ENCODE data around the gene TMEM107.
A peak's percentile ranks its signal among the peaks of the same experiment; 100 is the strongest.
"Not testable (repeated sequence)": the region's sequence is repeated elsewhere in the genome, so short reads cannot be mapped to it uniquely, and the experiment has no call there.

The TMEM107 gene

DNA sequence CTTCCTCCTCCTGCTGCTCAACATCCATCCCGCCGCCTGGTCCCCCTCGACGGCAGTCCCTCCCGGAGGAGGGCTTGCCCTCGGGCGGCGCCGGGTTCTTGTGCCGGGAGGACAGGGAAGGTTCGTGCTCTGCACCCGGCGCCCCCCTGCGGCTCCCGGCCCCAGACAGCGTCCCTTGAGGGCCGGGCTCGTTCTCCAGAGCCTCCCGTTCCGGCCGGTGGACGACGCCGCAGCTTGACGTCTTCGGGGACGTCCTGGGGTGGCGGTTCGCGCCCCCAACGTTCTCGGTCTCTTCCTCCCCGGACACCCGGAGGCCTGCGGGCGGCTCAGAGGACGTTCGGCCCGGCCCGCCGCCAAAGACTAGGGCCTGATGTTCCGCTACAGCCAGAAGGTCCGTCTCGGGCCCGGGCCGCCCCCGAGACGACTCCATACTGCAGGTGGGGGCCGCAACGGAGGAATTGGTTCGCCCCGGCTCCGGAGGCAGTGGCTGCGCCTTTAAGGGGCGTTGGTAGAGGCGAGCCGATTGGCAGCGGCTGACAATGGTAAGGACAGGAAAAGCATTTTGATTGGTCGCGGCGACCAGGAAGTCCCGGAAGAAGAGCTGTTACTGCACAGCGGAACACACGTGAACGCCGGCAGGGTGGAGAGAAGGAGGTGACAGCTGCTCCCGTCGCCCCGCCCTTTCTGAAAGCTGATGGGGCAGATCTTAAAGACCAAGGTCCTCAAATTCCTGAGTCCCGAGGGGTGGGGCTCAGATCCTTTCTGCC lies 13.7 kb upstream of the TMEM107 start, which contains the start of gene BORCS6:
BORCS6 (minus strand) TSS at position 470 of the 767 bp plus-strand sequence; CDS start at position 430, 40 bp downstream.
- peak; percentile 95 for DNase-seq (ENCODE audit: low read depth in 2 of 2)

DNA sequence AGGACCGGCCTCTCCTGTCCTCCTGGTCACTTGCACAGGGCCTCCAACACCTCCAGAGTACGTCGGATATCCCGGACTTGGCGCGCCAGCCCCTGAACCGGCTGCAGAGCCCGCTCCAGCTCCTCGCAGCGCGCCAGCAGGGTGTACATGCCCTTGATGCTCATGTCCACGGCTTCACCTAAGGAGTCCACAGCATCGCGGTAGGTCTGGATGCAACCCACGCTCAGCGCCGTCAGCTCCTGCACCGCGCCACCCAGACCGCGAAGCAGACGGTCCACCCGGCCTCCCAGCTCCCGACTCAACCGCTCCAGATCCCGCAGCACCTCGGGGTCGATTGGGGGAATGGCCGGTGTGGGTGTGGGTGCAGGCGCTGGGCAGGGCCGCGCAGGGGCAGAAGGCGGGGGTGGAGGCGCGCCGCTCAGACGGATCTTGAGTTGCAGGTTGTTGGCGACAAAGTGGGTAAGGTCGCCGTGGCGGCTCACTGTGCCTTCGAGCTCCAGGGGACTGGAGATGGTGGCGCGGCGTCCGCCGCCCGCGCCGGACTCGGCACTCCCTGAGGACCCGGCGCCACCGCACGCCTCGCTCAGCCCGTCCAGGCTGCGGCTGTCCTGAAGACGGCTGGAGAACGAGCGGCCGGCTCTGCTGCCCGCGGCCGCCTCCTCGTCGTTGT lies 13.0 kb upstream of the TMEM107 start:
- no peak for DNase-seq (ENCODE audit: low read depth in 2 of 2)

DNA sequence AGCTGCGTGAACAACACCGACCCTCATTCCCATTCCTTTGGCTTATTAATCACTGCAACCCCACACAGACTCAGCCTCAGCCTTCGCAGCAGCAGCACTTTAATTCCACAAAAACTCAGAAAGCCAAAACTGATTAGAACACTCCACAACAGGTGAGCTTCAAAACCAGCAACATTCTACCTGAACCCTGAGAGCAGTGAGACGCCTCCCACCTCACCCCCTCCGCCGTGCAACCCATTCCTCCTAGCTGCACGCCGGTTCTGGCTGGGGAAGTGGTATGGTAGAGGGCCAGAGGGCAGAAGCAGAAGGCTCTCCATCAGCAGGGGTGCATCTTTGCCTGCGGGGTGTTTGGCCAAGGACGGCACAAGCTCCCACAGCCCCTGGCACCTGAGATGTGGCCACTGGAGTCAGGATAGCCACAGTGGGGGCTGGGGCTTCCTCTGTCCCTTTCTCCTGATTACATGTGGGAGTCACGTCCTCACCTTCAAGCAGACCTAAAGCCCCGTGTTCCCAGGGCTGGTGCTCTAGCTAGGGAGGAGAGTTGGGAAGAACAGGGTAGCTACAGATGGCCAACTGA lies 12.2 kb upstream of the TMEM107 start:
- DNase-seq (ENCODE audit: low read depth in 2 of 2) = no peak

DNA sequence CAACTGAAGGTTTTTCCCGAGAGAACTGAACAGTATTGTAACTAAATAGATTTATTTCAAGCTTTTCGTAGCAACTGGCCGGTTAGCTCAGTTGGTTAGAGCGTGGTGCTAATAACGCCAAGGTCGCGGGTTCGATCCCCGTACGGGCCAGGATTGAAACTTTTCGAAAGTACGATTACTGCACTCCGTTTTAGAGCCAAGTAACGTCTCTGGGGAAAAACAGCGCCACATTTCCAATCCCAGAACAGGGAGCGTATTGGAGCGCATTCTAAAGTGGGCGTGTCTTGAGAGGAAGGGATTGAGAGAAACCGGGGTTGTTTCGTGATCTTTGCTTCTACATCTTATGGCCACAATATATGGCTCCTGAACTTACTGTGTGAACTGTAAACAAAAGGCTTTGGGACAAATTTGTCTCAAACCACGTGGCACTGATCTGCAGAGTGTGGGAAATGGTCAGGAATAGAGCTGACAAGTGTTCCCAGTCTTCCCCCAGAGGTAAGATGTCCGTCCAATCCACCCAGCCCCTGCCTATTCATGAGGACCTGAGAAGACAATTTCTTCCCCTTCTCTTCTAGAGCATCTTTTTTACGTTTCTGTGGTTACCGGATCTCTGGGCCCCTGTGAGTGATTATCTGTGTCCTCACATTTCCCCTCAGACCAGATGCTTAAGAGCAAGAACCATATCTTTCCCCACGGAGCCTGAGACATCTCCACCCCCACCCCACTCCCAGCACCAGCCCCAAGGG lies 11.5 kb upstream of the TMEM107 start:
- peak; percentile 99 for DNase-seq (ENCODE audit: low read depth in 2 of 2)

DNA sequence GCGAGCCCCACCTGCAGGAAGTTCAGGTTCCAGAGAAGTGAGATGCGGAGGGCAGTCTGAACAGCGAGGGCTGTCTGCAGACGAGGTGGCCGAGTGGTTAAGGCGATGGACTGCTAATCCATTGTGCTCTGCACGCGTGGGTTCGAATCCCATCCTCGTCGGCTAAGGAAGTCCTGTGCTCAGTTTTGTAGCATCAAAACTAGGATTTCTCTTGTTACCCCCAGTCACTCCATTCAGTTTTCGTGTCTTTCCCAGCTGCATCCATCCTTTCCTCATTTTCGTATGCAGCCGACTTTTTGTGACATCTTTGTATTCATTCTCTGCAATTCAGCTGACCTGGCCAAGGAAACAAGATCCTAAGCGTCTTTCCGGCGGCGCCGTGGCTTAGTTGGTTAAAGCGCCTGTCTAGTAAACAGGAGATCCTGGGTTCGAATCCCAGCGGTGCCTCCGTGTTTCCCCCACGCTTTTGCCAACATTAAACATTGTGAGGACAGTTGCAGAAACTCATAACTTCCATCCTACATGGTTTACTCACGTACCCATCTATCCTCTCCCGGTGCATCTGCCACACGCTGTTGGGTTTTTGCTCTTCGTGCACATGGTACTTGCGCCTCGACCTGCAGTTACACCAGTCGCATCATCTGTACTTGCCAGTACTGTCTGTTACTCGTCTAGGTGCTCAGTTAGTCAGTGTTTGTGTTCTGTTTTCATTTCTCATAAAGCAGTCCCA lies 10.8 kb upstream of the TMEM107 start:
- peak; percentile 89 to 90 for DNase-seq (ENCODE audit: low read depth in 2 of 2)

DNA sequence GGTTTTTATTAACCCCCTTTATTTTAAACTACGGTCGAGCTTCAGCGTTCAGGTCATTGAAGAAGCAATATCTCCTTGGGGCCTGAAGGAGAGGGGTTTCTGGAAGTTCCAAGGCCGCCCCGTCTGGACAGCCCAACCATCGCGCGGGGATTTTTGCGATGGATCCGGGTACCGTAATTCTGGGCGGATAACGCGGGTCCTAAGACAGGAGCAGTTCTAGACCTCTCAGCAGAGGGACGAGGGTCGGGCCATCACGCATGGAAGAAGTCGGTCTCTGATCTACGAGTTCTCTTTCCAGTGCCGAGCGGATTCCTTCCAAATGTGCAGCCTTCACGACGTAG lies 10.2 kb upstream of the TMEM107 start:
- no peak for DNase-seq (ENCODE audit: low read depth in 2 of 2)

DNA sequence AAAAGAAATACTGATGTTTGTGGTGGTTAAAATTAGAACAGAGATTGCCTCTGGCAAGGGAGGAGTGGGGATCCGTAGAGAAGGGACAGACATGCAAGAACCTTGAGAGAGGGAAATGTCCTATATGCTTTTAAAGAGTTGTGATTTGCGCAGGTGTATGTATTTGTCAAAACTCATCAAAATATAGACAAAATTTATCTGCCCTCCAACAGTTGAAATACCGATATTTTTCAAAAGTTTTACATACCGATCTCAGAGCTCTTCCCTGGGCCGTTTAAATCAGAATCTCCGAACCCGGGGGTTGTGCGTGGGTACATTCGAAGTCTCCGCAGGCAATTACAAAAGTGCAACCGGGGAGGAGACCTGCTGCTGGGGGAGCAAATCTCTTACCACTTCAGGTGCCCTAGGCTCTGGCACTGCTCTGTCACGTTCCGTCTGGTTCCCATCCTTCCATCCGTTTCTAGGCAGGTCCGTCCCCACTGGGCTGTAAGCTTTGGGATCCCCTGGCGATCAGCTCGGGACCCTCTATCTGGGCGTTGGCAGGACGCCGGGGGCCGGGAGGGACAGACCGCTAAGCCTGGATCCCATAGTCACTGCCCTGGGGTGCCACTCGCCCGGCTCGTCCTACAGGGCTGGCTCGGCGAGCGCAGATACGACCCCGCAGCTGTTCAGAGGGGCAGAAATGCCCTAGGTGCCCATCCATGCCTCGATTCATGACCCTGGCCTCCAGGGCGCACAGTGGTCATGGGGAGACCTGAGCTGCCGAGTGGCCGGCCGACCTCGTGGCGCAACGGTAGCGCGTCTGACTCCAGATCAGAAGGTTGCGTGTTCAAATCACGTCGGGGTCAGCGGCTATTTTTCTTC lies 9.6 kb upstream of the TMEM107 start:
- DNase-seq (ENCODE audit: low read depth in 2 of 2) = no peak

DNA sequence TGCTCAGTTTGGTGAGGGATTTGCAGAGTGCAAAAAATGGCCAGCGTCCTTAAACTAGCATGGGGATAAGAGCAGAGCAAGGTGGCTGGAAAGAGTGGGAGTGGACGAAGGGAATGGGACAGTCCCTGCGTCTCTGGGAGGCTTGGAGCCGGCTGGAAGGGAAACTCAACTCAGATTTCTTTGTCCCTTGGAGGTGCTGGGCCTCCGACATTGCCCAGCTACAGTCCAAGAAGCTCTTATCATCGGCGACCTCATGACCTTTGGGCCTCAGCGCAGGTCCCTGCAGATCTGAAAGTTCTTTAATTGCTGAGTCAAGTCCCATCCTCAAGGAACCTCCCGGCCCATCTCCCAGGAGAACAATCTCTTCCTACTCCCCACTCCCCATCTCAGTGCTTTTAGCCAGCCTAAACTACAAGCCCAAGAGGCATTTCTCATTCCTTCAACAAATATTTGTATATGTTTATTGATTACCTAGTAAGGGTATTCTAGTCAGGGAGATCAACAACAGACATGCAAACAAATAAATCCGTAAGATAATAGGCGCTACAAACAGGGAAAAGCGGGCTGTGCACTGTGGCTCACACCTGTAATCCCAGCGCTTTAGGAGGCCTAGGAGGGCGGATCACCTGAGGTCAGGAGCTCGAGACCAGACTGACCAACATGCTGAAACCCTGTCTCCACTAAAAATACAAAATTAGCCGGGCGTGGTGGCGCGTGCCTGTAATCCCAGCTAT lies 985 bp upstream of the TMEM107 start:
- DNase-seq (ENCODE audit: low read depth in 2 of 2) = no peak

DNA sequence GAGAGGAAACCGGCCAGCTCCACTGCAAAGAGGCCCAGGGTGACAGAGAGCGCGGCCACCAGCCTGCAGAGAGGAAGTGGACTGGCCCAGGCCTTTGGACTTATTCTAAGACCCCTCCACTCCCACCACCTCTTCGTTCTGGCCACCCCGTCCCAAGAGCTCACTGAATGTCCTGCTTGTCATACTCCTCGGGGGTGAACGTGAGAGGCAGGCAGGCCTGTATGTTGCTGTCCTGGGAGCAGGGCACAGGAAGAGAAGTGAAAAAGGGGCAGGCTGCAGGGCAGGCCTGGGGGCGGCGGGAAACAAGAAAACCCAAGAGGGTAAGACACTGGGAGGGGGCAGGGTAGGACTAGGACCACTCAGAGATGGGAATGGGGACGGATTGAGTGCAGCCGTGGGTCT lies 384 bp downstream of the TMEM107 start:
- no peak for DNase-seq (ENCODE audit: low read depth in 2 of 2)

DNA sequence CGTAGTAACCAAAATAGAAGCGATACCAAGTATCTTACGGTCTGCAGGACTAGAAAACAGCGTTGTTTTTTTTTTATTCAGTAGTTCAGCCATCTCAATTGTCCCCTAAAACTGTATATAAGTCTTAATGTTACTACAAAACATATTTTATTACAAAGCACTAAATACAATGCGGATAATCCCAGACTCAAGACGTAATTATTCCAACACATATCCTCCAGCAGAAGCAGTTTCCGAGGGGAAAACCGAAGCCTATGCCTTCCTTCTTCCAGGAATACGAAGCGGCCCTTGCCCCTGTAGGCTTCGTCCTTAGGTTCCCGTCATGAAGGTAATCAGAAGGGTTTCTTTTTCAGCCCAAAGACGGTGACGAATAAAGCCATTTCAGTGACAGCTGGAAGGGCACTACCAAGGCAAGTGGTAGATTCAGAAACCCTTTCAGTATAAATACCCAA lies 2.3 kb downstream of the TMEM107 start:
- DNase-seq (ENCODE audit: low read depth in 2 of 2) = no peak

DNA sequence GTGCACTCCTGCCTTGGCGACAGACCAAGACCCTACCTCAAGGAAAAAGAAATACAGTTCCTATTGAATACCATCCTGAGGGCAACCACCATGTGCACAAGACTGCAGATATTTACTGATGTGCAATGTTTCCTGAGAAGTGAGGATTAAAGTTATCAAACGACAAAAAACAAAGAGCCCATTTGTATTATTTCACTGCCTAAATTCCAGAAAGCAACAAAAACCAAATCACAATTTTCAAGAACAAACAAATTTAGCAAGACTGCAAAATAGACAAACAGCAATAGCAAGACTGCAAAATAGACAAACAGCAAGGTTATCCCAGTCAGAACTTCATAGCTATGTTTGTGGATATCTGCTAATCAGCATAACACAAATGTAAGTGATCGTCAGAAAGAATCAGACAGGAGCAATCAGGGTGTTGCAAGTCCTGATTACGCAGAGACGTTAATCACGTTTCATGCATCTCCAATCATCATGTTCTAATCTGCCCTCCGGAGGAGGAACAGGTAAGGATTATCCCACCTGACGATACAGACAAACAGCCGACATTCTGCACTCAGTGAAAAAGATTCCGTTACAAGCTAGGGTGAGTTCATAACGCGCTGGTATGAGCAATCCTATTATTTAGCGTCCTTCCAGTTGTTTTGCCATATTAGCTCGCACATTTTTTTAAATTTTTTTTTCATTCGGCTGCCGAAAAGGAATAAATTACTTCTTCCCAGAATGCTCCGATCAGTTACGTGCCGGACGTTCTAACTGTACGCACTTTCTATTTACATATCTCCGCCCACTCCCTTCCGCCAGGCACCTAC lies 2.9 kb downstream of the TMEM107 start:
- peak; percentile 98 for DNase-seq (ENCODE audit: low read depth in 2 of 2)

DNA sequence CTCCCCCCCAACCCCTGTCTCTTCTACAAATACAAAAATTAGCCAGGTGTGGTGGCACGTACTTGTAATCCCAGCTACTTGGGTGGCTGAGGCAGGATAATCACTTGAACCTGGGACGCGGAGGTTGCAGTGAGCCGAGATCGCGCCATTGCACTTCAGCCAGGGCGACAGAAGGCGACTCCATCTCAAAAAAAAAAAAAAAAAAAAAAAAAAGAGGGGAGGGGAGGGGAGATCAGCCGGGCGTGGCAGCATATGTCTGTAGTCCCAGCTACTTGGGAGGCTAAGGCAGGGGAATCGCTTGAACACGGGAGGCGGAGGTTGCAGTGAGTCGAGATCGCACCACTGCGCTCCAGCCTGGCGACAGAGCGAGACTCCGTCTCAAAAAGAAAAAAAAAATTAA lies 6.0 kb downstream of the TMEM107 start:
- DNase-seq (ENCODE audit: low read depth in 2 of 2) = not testable (repeated sequence)

DNA sequence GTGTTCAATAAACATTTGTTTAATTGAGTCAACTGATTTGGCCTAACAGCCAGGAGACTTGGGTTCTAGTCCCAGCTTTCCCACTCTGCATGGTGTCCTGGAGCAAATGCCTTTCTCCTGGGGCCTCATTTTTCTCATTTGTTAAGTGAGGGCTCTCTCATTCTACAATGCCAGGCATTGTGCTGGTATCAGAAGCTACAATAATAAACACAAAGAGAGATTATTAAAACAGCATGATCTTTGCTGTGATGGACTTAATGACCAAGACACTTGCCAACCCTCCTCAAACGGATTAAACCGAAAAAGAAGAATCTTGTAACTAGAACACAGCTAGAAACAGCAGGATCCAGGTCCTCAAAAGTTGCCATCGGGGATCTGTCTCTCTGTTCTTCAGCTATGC lies 8.7 kb downstream of the TMEM107 start:
- DNase-seq (ENCODE audit: low read depth in 2 of 2) = no peak

DNA sequence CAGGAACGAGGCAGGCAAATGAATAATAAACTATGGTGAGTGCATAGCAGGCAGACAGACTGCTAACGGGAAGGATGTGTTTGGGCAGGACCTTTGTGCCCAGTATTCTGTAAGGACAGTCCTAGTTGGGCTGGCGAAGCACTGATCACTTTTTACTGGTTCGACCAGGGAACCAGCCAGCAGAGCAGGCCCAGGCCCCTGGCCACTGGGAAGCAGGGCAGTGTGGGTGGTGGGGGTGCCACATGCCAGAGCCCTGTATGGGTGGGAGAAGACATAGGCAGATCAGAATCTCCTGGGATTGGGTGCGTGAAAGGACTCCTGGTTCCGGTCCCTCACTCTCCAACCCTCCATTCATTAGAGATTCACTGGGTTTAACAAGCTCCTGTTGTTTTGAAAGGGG lies 9.4 kb downstream of the TMEM107 start:
- DNase-seq (ENCODE audit: low read depth in 2 of 2) = no peak

DNA sequence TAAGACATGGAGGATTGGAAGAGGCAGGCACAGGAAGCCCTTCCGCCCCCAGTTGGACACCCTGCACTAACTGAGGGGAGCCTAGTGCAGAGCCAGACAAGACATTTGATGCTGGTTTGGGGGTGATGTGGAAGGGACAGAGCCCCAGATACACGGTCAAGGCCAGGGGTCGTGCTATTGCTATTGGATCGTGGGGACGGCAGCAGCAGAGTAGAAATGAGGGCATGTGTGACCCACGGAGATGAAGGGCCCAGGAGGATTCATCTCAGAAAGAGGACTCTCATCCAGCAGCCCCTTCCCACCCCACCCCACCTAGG lies 11.4 kb downstream of the TMEM107 start:
- no peak for DNase-seq (ENCODE audit: low read depth in 2 of 2)

DNA sequence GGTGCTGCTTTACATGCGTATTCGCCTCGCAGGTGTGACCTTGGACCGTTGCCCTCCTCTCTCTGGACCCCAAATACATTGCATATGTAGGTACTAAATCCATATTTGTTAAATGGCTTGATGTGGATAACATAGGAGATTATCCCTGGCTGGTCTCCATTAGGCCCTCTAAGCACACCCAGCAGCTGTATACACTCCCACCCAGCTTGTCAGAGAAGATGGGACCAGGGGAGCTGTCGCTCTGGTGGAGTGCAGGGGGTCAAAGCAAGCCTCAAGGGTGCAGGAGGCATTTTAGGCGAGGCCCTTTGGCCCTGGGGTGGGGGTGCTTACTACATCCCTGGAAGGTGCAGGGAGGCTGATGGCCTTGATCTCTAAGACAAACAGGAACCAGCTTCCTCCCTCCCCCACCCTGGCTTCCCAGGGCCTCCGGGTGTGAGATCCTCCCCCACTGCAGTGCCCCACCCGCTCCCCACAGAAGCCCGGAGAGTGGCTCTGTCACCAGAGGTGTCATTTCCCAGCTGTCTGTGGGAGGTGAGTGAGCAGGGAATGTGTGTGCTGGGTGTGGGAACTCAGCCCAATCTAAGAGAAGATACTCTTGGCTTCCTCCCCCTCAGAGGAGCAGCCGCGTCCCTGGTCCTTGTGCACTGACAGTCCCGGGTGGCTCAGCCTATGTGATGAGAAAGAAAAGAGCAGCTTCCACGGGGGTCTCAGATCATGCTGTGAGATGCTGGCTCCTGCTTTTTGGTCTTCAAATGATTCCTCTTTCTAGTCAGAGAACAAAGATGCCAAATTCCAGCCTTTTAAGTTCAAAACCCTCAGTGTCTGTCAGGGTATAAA lies 12.0 kb downstream of the TMEM107 start:
- DNase-seq (ENCODE audit: low read depth in 2 of 2) = no peak

DNA sequence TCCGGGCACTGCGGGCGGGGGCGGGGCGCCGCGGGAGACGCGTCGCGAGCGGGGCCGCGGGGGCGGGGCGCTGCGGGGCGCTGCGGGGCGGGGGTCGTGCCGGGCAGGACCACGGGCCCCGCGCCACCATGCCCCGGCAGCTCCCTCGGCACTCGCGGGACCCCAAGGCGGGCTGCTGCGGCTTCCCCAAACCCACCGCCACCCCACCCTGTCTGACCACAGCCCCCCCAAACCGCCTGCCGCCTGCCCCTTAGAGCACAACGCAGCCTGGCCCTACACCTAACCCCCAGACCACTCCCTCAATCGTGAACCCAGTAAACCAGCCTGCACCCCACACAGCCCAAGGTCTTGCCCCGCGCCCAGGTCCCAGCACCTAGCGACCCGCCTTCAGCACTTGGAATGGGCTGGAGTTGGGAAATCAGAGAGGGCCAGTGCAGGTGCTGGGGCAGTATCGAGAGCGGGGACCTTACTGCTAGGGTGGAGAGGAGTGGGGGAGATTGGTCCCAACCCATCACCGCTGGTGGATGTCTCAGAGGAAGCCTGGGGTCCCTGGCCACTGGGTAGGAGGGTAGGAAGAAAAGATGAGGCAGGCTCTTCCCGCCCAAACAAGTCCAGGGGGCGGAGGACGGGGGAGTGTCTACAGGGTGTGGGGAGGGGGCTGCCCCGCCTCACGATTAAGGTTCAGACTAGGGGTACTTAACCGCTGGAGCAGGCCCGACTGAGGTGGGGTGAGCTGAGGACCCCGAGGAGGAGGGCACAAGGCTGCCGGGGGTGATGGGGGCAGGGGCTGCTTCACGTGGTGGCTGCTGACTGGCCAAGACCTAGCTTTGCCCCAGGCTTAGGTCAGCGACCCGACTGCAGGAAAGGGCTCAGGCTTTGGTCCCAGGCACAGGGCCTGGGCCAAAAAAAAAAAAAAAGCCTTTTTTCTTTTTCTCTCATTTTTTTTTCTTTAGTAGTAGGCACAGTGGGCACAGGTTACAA lies 12.9 kb downstream of the TMEM107 start:
- no peak for DNase-seq (ENCODE audit: low read depth in 2 of 2)
